ENCODE measurements around the gene PLD5. TPM values are rescaled to one million over a fixed set of nuclear protein-coding genes. Genes with fewer than 3 reads are reported as not detected.

PLD5 gene
- polyA plus RNA-seq, 1 of the 3 experiments (the other 2 are of a cell fraction), result 0.08 TPM

- no peak overlapping the region for H3K9ac ChIP-seq
- H3K36me3 ChIP-seq (replicated peaks in 1 of 2; ENCODE audit: control insufficient read depth in 1 of 2, insufficient read depth in 2 of 2, low read length in 1 of 2), result no peaks in the 10 kb centered on the region
- no peaks in the 10 kb centered on the region for H3K9me2 ChIP-seq
- H3K9me3 ChIP-seq, result no peaks in the 10 kb centered on the region; the same call in 1 of the 2 replicates
- POLR2A ChIA-PET, result no interaction called here
- H3F3A ChIP-seq (replicated peaks; ENCODE audit: insufficient read depth), result no peaks in the 10 kb centered on the region
- H2AFZ ChIP-seq (ENCODE audit: low read depth), result no peak overlapping the region
- no peak overlapping the region for H3K4me2 ChIP-seq
- no peak overlapping the region for H3K27ac ChIP-seq (ENCODE audit: low read depth in 2 of 2, low read length in 1 of 2)
- CTCF ChIA-PET, result no interaction called here
- WGBS (ENCODE audit: low lambda C conversion rate), result 11% methylated on average over 1 of the region's 1 CpG
- no peak overlapping the region for H3K4me3 ChIP-seq (ENCODE audit: low read depth in 2 of 2, low read length in 1 of 2)
- DNase-seq, result no peak
- TF ChIP-seq EP300 (IDR thresholded peaks at IDR 0.05; ENCODE audit: borderline replicate concordance in 1 of 2, low read depth in 1 of 2, low read length in 1 of 2) (no peak), USF1 (IDR thresholded peaks at IDR 0.05; ENCODE audit: borderline replicate concordance, low read depth) (no peak), GABPA (IDR thresholded peaks at IDR 0.05; ENCODE audit: low read depth) (no peak), JUND (IDR thresholded peaks at IDR 0.05) (no peak), TEAD4 (IDR thresholded peaks at IDR 0.05; ENCODE audit: borderline replicate concordance, insufficient read depth) (no peak), TCF12 (IDR thresholded peaks at IDR 0.05) (no peak), GATA2 (CRISPR knock-in tag; IDR thresholded peaks at IDR 0.05) (no peak), RCOR1 (IDR thresholded peaks at IDR 0.05; ENCODE audit: low read length) (no peak), FOXM1 (IDR thresholded peaks at IDR 0.05; ENCODE audit: low read depth) (no peak), MAX (IDR thresholded peaks at IDR 0.05; ENCODE audit: low read depth) (no peak), FOXJ3 (CRISPR knock-in tag; IDR thresholded peaks at IDR 0.05) (no peak), NFIC (IDR thresholded peaks at IDR 0.05; ENCODE audit: borderline replicate concordance) (no peak), MXI1 (IDR thresholded peaks at IDR 0.05; ENCODE audit: low read depth, low read length) (no peak), CHD2 (IDR thresholded peaks at IDR 0.05; ENCODE audit: low read length, partially characterized antibody) (no peak), TAF1 (IDR thresholded peaks at IDR 0.05; ENCODE audit: borderline replicate concordance, low read depth, low read length) (no peak), EZH2phosphoT487 (IDR thresholded peaks at IDR 0.05; ENCODE audit: borderline replicate concordance, low read depth) (no peak), REST (IDR thresholded peaks at IDR 0.05; ENCODE audit: low read depth, low read length) (no peak), IRF3 (IDR thresholded peaks at IDR 0.05; ENCODE audit: low read depth, low read length) (no peak), ELF1 (IDR thresholded peaks at IDR 0.05) (no peak), NRF1 (IDR thresholded peaks at IDR 0.05; ENCODE audit: low read depth, low read length) (no peak)
- H4K20me1 ChIP-seq (ENCODE audit: insufficient read depth), result no peaks in the 10 kb centered on the region
- H3K79me2 ChIP-seq (ENCODE audit: insufficient read depth), result no peaks in the 10 kb centered on the region
- H3K4me1 ChIP-seq (ENCODE audit: control insufficient read depth in 1 of 2, insufficient read depth in 2 of 2, low read depth in 1 of 2, low read length in 1 of 2), result no peaks in the 10 kb centered on the region
- H3K27me3 ChIP-seq (ENCODE audit: insufficient read depth), result no peaks in the 10 kb centered on the region
These were observed 45.4 kb upstream of the PLD5 start for GRCh38 chr1:242569867-242570266.
